GM19238 (cell line): ENCODE results near the gene NELFA.

Experiments used
- DNase-seq: peaks from one replicate; pipeline ENCODE4 v3.0.0; 2011; ENCODE audit warnings: low spot score; ENCODE audit not compliant: insufficient read length

The NELFA gene

DNA sequence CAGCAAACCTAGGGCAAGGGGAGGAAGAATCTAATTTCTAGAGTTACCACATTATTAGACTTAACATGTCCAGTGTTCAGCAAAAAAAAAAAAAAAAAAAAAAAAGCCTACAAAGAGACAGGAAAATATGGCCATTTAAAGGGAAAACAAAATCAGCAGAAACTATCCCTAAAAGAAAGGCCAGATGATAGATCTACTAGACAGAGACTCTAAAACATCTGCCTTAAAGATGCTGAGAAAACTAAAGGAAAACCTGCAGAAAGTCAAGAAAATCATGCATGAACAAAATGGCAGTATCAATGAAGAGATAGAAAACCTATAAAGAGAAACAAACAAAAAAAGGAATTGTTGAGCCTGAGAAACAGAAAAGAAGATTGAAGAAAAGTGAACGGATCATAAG, 43.8 kb downstream of the NELFA start:
- no peak for DNase-seq

DNA sequence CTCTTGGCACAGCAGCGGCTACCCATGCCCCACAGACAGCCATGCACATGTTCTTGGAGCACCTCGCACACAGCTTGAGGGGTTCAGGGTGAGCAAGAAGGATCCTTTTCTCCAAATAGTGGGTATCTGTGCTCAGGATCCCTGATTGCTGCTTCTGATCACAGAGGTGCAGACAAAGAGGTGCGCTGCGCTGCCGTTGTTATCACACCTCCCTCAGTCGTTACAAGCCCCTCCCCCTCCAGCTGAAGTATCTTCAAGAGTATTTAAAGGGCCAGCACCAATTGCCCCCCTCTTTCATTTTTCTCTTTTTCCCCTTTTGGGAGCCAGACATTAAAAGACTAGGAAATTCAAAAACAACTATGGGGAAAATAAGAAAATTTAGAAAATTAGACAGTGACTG, 44.3 kb downstream of the NELFA start:
- DNase-seq, result no peak

DNA sequence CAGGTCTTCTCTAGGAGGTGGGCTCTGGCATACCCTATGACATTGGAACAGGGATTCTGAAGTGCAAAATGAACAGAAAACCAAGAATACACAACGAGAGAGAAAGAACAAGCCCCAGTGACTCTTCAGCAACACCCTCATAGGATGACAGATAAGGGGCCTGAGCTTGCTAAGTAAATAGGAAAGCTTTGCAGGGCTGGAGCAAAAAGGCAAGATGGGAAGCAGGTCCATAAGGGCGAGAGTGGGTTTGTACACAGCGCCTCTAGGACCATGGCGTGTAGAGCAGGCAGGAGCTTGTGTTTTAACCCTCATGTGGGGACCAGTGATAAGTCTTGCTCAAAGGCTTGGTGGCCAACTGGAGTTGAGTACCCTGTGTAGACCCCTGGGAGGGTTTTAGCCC, 45.8 kb downstream of the NELFA start:
- no peak for DNase-seq

DNA sequence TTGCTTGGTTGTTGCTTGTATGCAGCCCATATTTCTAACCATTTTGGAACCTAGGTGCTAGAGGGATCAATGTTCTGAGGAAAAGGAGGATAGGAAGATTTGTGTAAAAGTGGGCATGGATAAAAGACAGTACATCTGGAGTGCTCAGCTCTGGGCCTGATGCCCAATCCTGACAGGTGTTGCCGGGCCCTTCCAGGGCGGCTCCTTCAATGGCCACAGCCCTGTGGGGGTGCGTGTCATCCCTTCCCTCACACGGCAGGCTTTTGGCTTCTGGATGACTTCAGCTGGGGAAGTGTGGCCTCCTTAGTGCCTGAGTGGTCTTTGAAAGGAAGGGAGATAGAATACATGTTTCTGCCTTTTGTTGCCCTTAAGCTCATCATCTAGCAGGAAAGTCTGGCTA, 47.2 kb downstream of the NELFA start:
- DNase-seq, result no peak

DNA sequence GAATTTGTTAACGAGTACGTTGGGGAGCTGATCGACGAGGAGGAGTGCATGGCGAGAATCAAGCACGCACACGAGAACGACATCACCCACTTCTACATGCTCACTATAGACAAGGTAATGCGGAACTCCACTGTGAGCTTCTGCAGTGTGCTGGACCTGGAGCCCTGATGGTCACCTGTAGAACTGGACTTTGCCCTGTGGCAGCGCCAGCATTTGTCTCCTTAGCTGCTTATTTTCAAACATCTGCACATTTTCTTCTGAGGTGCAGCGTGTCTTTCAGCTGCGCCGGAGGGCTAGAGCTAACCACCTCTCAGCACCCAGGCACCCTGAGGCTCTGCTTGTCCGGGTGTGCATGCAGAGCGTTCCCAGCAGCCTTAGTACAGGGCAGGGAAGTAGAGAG, 47.7 kb downstream of the NELFA start:
- no peak for DNase-seq

DNA sequence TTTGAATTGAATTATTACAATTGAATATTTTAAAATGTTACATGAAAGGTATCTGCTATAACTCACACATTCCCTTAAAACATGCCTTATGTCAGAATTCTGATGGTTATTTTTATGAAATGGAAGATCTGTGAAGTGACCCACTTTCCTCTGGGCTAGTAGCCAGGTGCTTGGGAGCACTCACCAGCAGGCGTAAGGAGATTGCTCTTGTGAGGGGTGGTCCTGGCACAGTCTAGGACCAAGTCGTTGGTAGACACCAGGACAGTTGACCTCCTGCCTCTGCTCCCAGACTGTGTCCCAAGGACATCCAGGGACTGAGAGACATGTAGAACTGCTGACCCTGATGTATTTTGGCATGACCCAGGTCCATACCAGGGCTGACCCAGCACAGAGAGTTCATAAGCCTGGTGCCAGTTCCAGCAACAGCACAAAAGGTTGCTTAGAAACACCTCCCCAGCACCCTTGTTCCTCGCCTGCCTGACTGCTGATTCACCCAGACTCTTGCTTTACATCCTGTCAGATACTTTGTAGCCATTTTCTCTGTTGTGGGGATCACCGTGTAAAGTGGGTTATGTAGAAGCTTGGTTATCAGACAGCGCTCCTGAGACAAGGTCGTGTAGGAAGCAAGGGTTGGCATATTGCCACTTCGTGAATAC, 48.5 kb downstream of the NELFA start:
- DNase-seq, result no peak

DNA sequence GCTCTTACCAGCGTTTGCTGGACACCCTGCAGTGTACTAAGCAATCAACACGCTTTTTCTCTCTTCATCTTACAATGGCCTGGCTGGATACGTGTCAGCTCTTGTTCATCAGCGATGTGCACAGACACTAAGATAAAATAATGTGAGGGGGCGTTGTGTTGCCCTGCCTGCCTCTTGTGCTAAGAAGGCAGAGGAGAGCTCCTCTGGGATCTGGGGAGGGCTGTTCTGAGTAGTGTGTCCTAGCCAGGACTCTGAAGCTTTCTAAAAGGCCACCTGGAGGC, 49.7 kb downstream of the NELFA start:
- DNase-seq, result no peak

DNA sequence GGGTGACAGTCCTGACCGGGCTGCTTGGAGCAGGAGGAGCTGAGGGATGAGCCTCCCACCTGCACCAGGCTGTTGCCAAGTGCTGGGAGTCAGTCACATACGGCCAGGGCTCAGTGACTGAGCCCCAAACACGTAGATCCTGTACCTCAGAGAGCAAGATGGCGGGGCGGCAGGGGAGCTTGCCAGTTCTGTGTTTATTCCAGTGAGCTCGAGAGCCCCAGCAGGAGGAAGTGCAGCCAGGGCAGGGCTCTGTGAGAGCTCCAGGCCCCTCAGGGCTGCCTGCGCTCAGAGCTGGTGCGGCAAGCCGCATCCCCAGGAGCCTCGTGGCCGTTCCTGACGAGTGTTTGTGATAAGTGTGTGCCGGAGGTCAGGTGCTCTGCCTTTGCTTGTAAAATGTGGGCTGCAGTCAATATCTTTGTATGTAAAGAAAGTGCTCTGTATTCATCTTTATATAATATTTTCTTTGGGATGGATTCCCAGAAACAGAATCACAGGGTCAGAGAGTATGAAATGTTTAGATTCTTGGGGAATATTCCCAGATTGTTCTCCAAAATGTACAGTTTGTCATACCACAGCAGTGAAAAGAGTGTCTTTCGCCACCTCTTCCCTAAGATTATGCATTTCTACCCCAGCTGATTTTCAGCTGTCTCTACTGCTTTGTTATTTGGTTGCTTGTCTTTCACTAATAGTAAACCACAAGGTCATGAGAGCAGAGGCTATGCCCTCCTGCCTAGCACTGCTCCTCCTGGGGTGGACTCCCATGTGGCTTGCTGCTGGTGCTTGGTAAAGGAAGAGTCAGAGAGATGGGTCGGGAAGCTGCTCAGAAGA, 50.3 kb downstream of the NELFA start:
- no peak for DNase-seq

DNA sequence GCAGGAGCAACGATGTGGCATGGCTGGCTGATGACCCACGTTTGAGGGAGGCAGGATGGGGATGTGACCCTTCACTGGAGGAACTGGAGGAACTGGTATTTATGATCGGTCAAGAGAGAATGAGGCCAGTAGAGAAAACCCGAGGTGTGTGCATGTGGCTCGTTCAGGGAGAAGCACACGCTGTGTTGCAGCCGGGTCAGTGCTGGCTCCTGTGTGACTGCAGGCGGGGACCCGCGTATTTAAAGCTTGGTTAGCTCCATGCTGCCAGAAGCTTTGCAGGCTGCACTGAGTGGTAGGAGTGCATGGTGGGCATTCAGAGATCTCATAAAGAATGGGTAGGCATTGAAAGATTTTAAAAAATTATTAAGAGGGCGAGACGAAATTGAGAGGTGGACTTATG, 52.1 kb downstream of the NELFA start:
- no peak for DNase-seq

DNA sequence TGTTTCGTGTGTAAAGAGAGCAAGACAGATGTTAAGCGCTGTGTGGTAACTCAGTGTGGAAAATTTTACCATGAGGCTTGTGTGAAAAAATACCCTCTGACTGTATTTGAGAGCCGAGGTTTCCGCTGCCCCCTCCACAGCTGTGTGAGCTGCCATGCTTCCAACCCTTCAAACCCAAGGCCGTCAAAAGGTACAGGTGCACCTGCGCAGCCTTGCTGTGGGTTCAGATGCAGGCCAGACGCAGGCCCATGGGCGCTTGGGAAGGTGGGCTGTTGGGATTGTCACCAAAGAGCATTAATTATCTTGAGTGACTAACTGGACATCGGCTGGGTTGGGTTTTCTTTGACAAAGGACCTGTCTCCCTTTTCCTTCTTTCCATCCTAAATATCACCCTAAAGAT, 55.4 kb downstream of the NELFA start:
- DNase-seq, result no peak

DNA sequence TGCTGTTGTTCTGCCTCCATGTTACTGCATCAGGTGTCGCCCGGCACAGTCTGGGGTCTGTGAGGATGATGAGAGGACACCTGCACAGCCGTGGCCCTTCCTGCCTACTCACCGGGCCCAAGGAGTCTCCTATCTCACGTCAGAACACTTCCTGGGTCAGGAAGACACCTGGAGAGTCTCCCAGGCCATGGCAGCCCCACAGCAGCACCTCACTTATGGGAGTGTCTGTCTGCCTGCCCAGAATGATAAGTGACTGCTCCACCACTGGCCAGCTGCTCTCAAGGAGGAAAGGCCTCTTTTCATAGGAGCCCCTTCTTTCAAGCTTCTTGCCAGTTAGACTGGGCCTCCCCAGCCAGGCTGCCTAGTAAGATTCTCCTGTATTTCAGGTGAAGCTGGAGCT, 56.1 kb downstream of the NELFA start:
- DNase-seq, result no peak

DNA sequence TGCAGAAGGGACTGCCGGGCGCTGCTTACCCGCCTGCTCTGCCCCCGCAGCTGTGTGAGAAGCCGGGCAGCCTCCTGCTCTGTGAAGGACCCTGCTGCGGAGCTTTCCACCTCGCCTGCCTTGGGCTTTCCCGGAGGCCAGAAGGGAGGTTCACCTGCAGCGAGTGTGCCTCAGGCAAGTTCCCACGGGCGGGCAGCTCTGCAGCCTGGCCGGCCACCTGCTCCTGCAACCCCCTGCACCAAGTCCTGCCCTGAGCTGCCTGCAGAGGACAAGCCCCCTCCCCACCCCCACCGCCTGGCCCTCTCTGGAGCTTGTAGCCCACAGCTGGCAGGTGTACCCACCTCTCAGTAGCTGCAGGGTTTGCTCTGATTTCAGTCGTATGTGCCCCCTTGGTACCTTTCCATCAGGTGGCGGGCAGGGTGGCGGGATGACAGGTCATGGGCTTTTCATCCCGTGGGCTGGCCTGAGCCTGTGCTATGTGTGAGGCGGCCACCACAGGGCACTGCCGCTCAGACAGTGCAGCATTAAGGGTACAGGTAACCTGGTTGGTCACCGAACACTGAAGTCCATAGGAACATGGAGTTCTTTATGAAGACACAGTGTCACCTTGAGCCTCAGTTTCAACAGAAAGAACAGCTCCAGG, 56.6 kb downstream of the NELFA start:
- DNase-seq, result no peak

DNA sequence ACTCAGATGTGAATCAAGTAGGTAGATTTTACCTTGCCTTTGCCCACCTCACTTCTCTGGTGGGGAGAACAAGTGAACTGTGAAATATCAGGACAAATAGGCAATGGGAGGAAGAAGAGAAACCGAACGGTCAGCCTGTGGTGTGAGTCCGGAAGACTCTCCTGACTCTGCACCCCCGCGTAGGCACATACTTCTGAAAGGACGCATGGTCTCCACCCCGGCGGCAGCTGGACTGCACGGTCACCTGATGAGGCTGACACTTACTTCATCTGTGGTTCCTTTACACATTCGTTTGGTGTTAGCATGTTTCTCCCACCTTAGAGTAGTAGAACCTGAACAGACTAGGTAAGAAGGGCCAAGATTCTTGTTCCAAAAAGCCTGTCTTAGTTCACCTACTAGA, 58.4 kb downstream of the NELFA start:
- DNase-seq, result no peak

DNA sequence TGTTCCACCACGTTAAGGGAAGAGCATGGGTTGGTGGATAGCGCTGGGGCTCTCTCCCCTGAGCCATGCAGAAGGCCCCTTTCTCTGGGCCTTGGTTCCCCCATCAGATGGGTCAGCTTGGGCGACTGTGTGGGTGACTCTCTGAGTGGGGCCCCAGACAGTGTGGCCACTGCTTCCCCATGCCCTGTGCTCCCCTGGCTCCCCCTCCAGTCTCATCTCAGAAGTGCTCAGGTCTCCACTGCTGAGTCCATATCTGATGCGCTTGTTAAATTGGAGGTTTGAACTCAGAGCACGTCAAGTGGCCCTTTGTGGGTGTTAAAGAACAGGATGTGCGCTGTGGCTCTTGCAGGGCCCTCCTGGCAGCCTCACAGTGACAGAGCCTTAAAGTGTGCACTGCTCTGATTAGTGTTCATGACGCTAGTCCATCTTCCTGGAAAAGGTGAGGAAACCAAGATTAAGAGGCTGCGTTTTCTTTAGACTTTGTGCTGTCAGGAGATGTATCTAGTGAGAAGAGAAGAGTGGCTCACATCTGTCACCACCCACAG, 59.8 kb downstream of the NELFA start:
- DNase-seq, result no peak

DNA sequence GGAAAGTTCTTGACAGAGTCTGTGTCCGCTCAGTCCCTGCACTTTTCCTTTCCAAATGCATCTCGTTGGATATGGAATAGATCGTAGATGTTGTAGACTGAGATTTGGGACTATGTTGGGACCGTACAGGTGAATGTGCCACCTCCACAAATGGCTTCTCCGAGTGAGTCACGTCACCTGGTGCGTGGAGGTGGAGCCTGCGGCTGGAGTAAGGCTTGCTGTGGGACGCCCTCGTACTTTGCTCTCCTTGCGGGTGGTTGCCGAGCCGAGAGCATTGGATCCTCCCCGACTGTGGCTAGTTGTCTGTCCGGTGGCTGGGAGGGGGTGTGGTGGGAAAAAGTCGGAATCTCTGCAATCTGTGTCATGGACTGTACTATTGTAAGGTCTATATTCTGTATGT, 60.5 kb downstream of the NELFA start:
- no peak for DNase-seq

DNA sequence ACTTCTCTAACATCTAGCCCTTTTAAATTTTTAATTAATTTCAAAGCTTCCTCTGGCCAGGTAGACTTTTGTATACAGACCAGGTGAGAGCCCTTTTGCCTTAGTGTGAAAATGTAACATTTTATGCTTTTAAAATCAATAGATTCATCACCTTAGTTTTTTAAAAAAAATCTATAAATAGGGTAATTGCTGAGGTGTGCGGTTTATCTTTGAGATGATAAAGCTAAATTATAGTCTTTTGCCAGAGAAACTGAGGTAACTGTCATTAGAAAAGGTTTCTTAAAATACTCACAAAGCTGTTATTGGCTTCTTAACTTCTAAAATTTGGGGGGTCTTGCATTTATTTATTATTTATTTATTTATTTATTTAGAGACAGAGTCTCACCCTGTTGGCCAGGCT, 62.9 kb downstream of the NELFA start:
- no peak for DNase-seq

DNA sequence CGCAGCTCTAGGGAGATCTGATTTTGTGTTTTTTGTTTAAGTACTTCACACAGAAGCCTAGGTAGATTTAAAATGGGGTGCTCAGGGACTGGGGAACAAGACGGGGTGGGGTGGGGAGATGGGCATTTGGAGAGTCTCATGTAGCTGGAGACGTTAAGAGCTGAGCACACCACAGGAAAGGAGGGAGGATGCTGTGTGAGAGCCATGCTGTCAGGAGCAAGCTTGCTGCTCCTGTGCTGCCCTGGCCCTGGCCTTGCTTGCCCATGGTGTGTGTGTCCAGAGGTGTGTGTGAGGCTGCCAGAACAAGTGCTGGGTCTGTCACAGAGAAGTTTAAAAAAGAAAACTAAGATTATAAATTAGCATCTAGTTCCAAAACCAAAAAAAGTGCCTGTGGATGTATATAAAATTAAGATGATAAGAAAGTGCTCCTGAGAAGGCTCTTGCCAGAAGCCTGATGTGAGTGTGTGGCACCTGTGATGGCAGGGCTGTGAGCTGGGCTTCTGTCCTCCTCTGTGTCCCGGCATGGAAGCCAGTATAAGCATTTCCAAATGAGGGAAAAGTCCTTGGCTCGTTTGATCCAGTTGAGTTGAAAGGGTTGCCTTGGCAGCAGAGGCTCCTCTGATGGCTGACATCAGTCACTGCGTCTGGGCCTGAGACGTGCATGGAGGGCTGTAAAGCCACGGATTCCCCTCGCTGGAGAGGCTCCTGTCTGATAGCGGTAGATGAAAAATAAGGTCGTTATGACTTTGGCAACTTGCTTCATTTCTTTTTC, 63.5 kb downstream of the NELFA start:
- DNase-seq, result no peak

DNA sequence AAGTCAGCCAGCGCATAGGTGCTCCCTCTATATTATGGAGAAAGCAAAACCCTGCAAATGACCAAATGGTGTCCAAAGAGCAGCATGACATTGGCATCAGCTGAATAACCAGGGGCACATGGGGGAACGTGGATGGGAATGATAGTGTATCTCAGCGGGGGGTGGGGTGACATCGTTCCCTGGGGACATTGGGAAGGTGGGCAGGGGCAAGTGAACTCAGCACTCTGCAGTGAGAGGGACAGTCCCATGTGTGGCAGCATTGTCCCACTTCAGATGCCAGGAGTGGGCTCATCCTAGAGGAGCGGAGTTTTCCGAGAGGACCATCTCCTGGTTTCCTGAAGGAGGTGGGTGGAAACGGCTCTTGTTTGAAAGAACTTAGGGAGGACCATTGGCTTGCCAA, 64.8 kb downstream of the NELFA start:
- no peak for DNase-seq

DNA sequence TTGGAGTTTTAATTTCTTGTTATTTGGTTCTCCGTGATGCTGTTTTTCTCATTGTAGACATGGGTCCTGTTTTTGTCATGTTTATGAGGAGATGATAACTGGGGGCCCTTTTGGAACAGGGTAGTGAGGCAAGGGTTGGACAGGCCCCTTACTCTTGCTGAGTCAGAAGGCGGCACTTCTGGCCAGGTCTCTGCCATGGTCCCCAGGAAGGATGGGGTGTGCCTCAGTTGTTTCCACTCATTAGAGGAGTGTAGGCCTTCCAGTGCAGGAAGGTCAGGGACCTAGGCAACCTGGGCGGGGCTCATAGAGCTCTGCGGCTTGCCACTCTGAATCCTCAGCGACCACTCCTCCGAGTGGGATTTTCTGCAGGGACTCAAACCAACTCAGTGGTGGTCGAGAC, 68.2 kb downstream of the NELFA start:
- no peak for DNase-seq

DNA sequence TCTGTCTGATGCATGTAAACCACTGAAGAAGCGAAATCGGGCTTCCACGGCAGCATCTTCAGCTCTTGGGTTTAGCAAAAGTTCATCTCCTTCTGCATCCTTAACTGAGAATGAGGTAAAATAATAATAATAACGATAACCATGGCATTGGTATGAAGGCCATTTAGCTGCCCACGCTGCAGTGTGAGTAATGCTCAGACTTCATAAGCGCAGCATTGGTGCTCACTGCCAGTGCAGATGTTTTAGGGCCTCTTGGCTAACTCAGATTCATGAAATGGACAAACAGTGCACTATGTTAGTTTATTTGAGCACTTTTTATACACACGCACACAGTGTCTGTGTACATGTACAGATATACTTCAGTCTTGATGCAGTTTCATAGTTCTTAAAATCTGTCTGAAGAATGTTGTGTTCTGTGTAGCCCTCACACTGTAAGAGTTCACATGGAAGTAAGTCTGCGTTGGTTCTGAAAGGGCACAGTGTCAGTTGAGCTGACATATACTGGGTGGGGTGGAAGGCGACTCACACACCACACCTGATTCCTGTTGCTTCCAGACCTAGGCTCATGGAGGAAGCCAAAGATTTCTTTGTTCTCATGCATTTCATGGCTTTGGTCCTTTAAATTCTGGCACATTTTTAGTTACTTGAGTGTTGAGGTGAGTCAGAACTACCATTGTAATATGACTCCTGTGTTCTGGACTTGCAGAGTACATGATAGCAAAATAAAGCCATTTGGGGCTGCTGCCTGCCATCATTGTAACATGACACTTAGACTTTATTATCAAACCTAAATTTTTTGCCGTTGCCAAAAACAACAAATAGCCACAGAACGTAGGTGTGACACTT, 68.9 kb downstream of the NELFA start:
- no peak for DNase-seq

DNA sequence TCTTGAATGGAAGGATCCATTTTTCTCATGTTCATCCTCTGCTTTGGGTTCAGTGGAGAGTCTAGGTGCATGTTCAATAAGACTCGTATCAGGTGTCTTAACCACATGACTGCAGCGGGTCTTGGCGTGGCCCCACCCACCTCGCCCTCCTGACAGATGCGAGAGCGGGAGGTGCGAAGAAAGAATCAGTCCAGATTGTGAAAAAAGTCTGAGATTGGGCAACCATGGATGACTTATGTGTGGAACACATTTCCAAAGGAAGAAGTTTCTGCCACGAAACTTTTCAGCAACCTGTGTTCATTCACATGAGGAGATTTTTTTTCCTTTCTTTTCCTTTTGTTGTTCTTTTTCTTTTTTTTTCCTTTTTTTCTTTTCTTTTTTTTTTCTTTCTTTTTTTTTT, 70.7 kb downstream of the NELFA start:
- DNase-seq, result no peak
